GM23338 (cell line): ENCODE results near the gene PCSK5. TPM values are rescaled to one million over a fixed set of nuclear protein-coding genes. Genes with fewer than 3 reads are reported as not detected.

Source experiments
- ATAC-seq: fragments of 200-7000 bp; cut with Tn5 transposase; 3 replicates; pipeline ENCODE4 v1.9.1; 2020
- DNase-seq: peaks from one replicate; pipeline ENCODE4 v3.0.0-alpha.2; 2015; ENCODE audit warnings: low spot score
- H2AFZ ChIP-seq: fragments of 200-600 bp; sonication (generic); 2 replicates; pipeline ENCODE4 v1.8.0; 2016; ENCODE audit warnings: antibody characterized with exemption, mild to moderate bottlenecking, moderate library complexity
- H3F3A ChIP-seq: fragments of 200-600 bp; sonication (generic); replicated peaks from 2 replicates; pipeline ENCODE4 v1.8.0; 2017; ENCODE audit warnings: antibody characterized with exemption, mixed run types, low read depth
- H3K27ac ChIP-seq: fragments of 200-600 bp; sonication (generic); 2 replicates; pipeline ENCODE4 v1.6.1; 2016; ENCODE audit warnings: low read depth
- H3K27me3 ChIP-seq: fragments of 200-600 bp; sonication (generic); 2 replicates; pipeline ENCODE4 v1.8.0; 2016; ENCODE audit warnings: mild to moderate bottlenecking, mixed run types, moderate library complexity; ENCODE audit not compliant: insufficient read depth
- H3K36me3 ChIP-seq: fragments of 200-600 bp; sonication (generic); 2 replicates; pipeline ENCODE4 v1.8.0; 2016; ENCODE audit warnings: mild to moderate bottlenecking; ENCODE audit not compliant: insufficient read depth
- H3K4me1 ChIP-seq: fragments of 200-600 bp; sonication (generic); 2 replicates; pipeline ENCODE4 v1.8.0; 2016; ENCODE audit warnings: mild to moderate bottlenecking, moderate library complexity; ENCODE audit not compliant: insufficient read depth
- H3K4me2 ChIP-seq: fragments of 200-600 bp; sonication (generic); 2 replicates; pipeline ENCODE4 v1.7.1; 2017; ENCODE audit warnings: mixed run types
- H3K4me3 ChIP-seq: fragments of 200-600 bp; sonication (generic); 2 replicates; pipeline ENCODE4 v1.6.1; 2016; ENCODE audit warnings: mixed run types
- H3K79me2 ChIP-seq: fragments of 200-600 bp; sonication (generic); replicated peaks from 2 replicates; pipeline ENCODE4 v1.8.0; 2017; ENCODE audit warnings: mild to moderate bottlenecking; ENCODE audit not compliant: insufficient read depth
- H3K9me2 ChIP-seq: fragments of 200-600 bp; sonication (generic); 2 replicates; pipeline ENCODE4 v1.8.0; 2017; ENCODE audit not compliant: insufficient read depth
- H4K20me1 ChIP-seq: fragments of 200-600 bp; sonication (generic); replicated peaks from 2 replicates; pipeline ENCODE4 v1.8.0; 2017; ENCODE audit warnings: mild to moderate bottlenecking; ENCODE audit not compliant: insufficient read depth
- H3K27ac Mint-ChIP-seq: 2 replicates; pipeline ENCODE4 v1.8.0; 2020; ENCODE audit warnings: inconsistent platforms, mild to moderate bottlenecking, moderate library complexity, mixed read lengths
- H3K27me3 Mint-ChIP-seq: 3 replicates; pipeline ENCODE4 v1.8.0; 2022; ENCODE audit warnings: low read depth, mild to moderate bottlenecking, moderate library complexity, mixed read lengths, inconsistent platforms; ENCODE audit not compliant: insufficient read depth, poor library complexity
- H3K36me3 Mint-ChIP-seq: 3 replicates; pipeline ENCODE4 v1.8.0; 2021; ENCODE audit warnings: low read depth, mild to moderate bottlenecking, inconsistent platforms, moderate library complexity, mixed read lengths
- H3K4me1 Mint-ChIP-seq: 3 replicates; pipeline ENCODE4 v1.8.0; 2020; ENCODE audit warnings: mild to moderate bottlenecking, inconsistent platforms, mixed read lengths
- H3K4me3 Mint-ChIP-seq: 3 replicates; pipeline ENCODE4 v1.8.0; 2021; ENCODE audit warnings: moderate library complexity, mild to moderate bottlenecking, inconsistent platforms, mixed read lengths
- H3K9me3 Mint-ChIP-seq: 3 replicates; pipeline ENCODE4 v1.8.0; 2020; ENCODE audit warnings: moderate library complexity, mild to moderate bottlenecking, inconsistent platforms, mixed read lengths
- CREB1 ChIP-seq: fragments of 250-450 bp; sonication (Bioruptor Pico); IDR thresholded peaks from 2 replicates; pipeline ENCODE4 v1.5.0; 2020; ENCODE audit warnings: low read depth, mild to moderate bottlenecking, moderate library complexity
- CTCF ChIP-seq, 2 experiments: fragments of 200-600 bp in 1 of 2; sonication (generic) in 1 of 2; conservative IDR thresholded peaks; 2 replicates each; pipeline versions ENCODE4 v1.5.1 to v1.6.1; 2016 to 2017; ENCODE audit warnings: antibody characterized with exemption in 2 of 2, low read depth in 2 of 2, mild to moderate bottlenecking in 2 of 2, moderate library complexity in 1 of 2
- ETS1 ChIP-seq: IDR thresholded peaks from 2 replicates; pipeline ENCODE4 v1.6.1; 2016; ENCODE audit warnings: antibody characterized with exemption
- EZH2 ChIP-seq: fragments of 200-600 bp; sonication (generic); IDR thresholded peaks from one replicate; pipeline ENCODE4 v1.8.0; 2017; ENCODE audit warnings: antibody characterized with exemption, mild to moderate bottlenecking, low read depth; ENCODE audit not compliant: unreplicated experiment
- EZH2phosphoT487 ChIP-seq: fragments of 200-600 bp; sonication (generic); IDR thresholded peaks from one replicate; pipeline ENCODE4 v1.8.1; 2018; ENCODE audit warnings: antibody characterized with exemption; ENCODE audit not compliant: unreplicated experiment
- JUNB ChIP-seq: IDR thresholded peaks from one replicate; pipeline ENCODE4 v1.6.1; 2016; ENCODE audit warnings: antibody characterized with exemption; ENCODE audit not compliant: unreplicated experiment
- NANOG ChIP-seq: IDR thresholded peaks from 2 replicates; pipeline ENCODE4 v1.6.1; 2016; ENCODE audit warnings: antibody characterized with exemption, borderline replicate concordance
- POLR2AphosphoS5 ChIP-seq: IDR thresholded peaks from 2 replicates; pipeline ENCODE4 v1.6.1; 2016; ENCODE audit warnings: antibody characterized with exemption, low read depth
- STAT1 ChIP-seq: IDR thresholded peaks from one replicate; pipeline ENCODE4 v1.6.1; 2016; ENCODE audit warnings: antibody characterized with exemption; ENCODE audit not compliant: unreplicated experiment
- ZNF114 ChIP-seq: fragments of 250-450 bp; sonication (Bioruptor Pico); IDR thresholded peaks from 2 replicates; pipeline ENCODE4 v1.5.0; 2020; ENCODE audit warnings: mild to moderate bottlenecking, moderate library complexity
- ZNF331 ChIP-seq: fragments of 250-450 bp; sonication (Bioruptor Pico); IDR thresholded peaks from 2 replicates; pipeline ENCODE4 v1.5.0; 2020; ENCODE audit warnings: low read depth, mild to moderate bottlenecking, moderate library complexity
- ZNF462 ChIP-seq: fragments of 250-450 bp; sonication (Bioruptor Pico); IDR thresholded peaks from 2 replicates; pipeline ENCODE4 v1.5.0; 2020; ENCODE audit warnings: mild to moderate bottlenecking, moderate library complexity
- polyA plus RNA-seq: library from polyadenylated mRNA; unstranded; fragments of >200 nt; fragmentation: Nextera tagmentation; extraction: Ambion mirVana; gene quantifications from 2 replicates; pipeline ENCODE4 v1.2.1, GENCODE V29; 2016
- total RNA-seq: library from RNA; depleted of rRNA; stranded (reverse); fragments of >200 nt; shearing (Covaris generic); gene quantifications from 2 replicates; pipeline ENCODE4 v1.2.3, GENCODE V29; 2014
- TF ChIP-seq, protein P1 (sequence below): IDR thresholded peaks from one replicate; pipeline ENCODE4 v1.6.1; 2018; ENCODE audit warnings: antibody characterized with exemption; ENCODE audit not compliant: unreplicated experiment

PCSK5 gene
- total and polyA plus RNA-seq, 2 experiments from 2014 or later: 12.3 to 34.8 TPM

DNA sequence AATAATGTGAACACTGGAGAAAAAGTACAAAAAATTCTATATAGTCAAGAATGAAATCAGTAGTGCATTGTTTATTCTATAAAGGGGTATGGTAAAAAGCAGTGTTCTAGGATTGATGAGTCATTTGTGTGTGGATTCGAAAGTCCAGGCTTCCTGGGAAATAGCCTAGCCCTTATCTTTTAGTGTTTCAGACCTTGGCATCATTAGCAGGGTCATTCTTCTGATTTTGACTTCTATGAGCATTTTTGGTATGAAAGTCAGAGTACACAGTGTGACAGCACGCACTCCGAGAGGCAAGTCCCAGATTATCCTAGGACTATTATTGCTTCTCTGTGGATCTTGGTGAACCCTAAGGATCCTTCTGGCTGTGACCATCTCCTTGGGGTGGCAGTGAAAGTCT lies 16.9 kb downstream of the PCSK5 start:
- peaks cover 99% of the 10 kb centered on the region for H3K79me2 ChIP-seq
- H3F3A ChIP-seq: no peaks in the 10 kb centered on the region
- peaks cover 1% of the 10 kb centered on the region for H3K27me3 Mint-ChIP-seq
- no peak overlapping the region for H3K4me3 Mint-ChIP-seq
- no peaks in the 10 kb centered on the region for H3K27me3 ChIP-seq
- H3K4me3 ChIP-seq: no peak overlapping the region
- H3K27ac ChIP-seq: no peak overlapping the region
- no peaks in the 10 kb centered on the region for H3K9me3 Mint-ChIP-seq
- H4K20me1 ChIP-seq: peaks cover 12% of the 10 kb centered on the region
- H3K4me1 ChIP-seq: peaks cover 24% of the 10 kb centered on the region
- TF ChIP-seq CREB1 (no peak), NANOG (no peak), CTCF (conservative IDR thresholded peaks at IDR 0.05; ENCODE audit: low read depth in 2 of 2) (no peak), ZNF114 (CRISPR knock-in tag) (no peak), ETS1 (no peak), POLR2AphosphoS5 (no peak), STAT1 (no peak), ZNF462 (CRISPR knock-in tag) (no peak), JUNB (no peak), EZH2 (no peak), ZNF331 (CRISPR knock-in tag) (no peak), EZH2phosphoT487 (no peak)
- TF ChIP-seq, protein P1, sequence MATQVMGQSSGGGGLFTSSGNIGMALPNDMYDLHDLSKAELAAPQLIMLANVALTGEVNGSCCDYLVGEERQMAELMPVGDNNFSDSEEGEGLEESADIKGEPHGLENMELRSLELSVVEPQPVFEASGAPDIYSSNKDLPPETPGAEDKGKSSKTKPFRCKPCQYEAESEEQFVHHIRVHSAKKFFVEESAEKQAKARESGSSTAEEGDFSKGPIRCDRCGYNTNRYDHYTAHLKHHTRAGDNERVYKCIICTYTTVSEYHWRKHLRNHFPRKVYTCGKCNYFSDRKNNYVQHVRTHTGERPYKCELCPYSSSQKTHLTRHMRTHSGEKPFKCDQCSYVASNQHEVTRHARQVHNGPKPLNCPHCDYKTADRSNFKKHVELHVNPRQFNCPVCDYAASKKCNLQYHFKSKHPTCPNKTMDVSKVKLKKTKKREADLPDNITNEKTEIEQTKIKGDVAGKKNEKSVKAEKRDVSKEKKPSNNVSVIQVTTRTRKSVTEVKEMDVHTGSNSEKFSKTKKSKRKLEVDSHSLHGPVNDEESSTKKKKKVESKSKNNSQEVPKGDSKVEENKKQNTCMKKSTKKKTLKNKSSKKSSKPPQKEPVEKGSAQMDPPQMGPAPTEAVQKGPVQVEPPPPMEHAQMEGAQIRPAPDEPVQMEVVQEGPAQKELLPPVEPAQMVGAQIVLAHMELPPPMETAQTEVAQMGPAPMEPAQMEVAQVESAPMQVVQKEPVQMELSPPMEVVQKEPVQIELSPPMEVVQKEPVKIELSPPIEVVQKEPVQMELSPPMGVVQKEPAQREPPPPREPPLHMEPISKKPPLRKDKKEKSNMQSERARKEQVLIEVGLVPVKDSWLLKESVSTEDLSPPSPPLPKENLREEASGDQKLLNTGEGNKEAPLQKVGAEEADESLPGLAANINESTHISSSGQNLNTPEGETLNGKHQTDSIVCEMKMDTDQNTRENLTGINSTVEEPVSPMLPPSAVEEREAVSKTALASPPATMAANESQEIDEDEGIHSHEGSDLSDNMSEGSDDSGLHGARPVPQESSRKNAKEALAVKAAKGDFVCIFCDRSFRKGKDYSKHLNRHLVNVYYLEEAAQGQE: no peak
- no peaks in the 10 kb centered on the region for H3K36me3 ChIP-seq
- H3K27ac Mint-ChIP-seq: peak overlapping the region; percentile 25
- DNase-seq (no peak), ATAC-seq (no peak)
- H3K9me2 ChIP-seq: peaks cover 4% of the 10 kb centered on the region; the same call in 1 of the 2 replicates
- H3K36me3 Mint-ChIP-seq: no peaks in the 10 kb centered on the region
- peaks cover 31% of the 10 kb centered on the region for H3K4me1 Mint-ChIP-seq
- H3K4me2 ChIP-seq: no peak overlapping the region
- no peak overlapping the region for H2AFZ ChIP-seq
